ENCODE measurements around the gene ARF3. TPM values are rescaled to one million over a fixed set of nuclear protein-coding genes. Genes with fewer than 3 reads are reported as not detected.

The ARF3 gene
- total RNA-seq, 1 donor from 2014 or later = 162 TPM

- H3K36me3 Mint-ChIP-seq (ENCODE audit: unreplicated experiment) = peaks cover 5% of the 10 kb centered on the region
- peak overlapping the region; percentile 43 for H3K27ac Mint-ChIP-seq (ENCODE audit: unreplicated experiment)
- no peak for DNase-seq
- peak overlapping the region; percentile 30 for H3K4me3 Mint-ChIP-seq (ENCODE audit: unreplicated experiment)
- H3K4me1 Mint-ChIP-seq (ENCODE audit: low read depth, unreplicated experiment) = peaks cover 18% of the 10 kb centered on the region
- TF ChIP-seq CTCF (IDR thresholded peaks at IDR 0.05; ENCODE audit: partially characterized antibody, unreplicated experiment) = no peak
- peaks cover 15% of the 10 kb centered on the region for H3K9me3 Mint-ChIP-seq (ENCODE audit: unreplicated experiment)
- peaks cover 35% of the 10 kb centered on the region for H3K27me3 Mint-ChIP-seq (ENCODE audit: unreplicated experiment)
Measured at GRCh38 chr12:48985901-48986300, 28.6 kb upstream of the ARF3 start.

GRCh38 chr12:48985475-48985897 lies 28.2 kb upstream of the ARF3 start:
- no peak for TF ChIP-seq CTCF (IDR thresholded peaks at IDR 0.05; ENCODE audit: partially characterized antibody, unreplicated experiment)
- peaks cover 14% of the 10 kb centered on the region for H3K4me1 Mint-ChIP-seq (ENCODE audit: low read depth, unreplicated experiment)
- H3K27me3 Mint-ChIP-seq (ENCODE audit: unreplicated experiment) = peaks cover 37% of the 10 kb centered on the region
- peaks cover 15% of the 10 kb centered on the region for H3K9me3 Mint-ChIP-seq (ENCODE audit: unreplicated experiment)
- no peak overlapping the region for H3K27ac Mint-ChIP-seq (ENCODE audit: unreplicated experiment)
- no peak for DNase-seq
- peaks cover 5% of the 10 kb centered on the region for H3K36me3 Mint-ChIP-seq (ENCODE audit: unreplicated experiment)
- no peak overlapping the region for H3K4me3 Mint-ChIP-seq (ENCODE audit: unreplicated experiment)

- Mint-ChIP-seq H3K4me3 (ENCODE audit: unreplicated experiment) (no peak overlapping the region), H3K9me3 (ENCODE audit: unreplicated experiment) (peaks cover 10% of the 10 kb centered on the region), H3K4me1 (ENCODE audit: low read depth, unreplicated experiment) (peaks cover 13% of the 10 kb centered on the region), H3K27ac (ENCODE audit: unreplicated experiment) (no peak overlapping the region), H3K27me3 (ENCODE audit: unreplicated experiment) (peaks cover 42% of the 10 kb centered on the region), H3K36me3 (ENCODE audit: unreplicated experiment) (peaks cover 2% of the 10 kb centered on the region)
- TF ChIP-seq CTCF (IDR thresholded peaks at IDR 0.05; ENCODE audit: partially characterized antibody, unreplicated experiment) = no peak
- no peak for DNase-seq
Measured at GRCh38 chr12:48982397-48983080, 25.3 kb upstream of the ARF3 start.

- TF ChIP-seq CTCF (IDR thresholded peaks at IDR 0.05; ENCODE audit: partially characterized antibody, unreplicated experiment) = no peak
- H3K27me3 Mint-ChIP-seq (ENCODE audit: unreplicated experiment) = peaks cover 47% of the 10 kb centered on the region
- peaks cover 13% of the 10 kb centered on the region for H3K4me1 Mint-ChIP-seq (ENCODE audit: low read depth, unreplicated experiment)
- no peaks in the 10 kb centered on the region for H3K36me3 Mint-ChIP-seq (ENCODE audit: unreplicated experiment)
- peak overlapping the region; percentile 74 for H3K4me3 Mint-ChIP-seq (ENCODE audit: unreplicated experiment)
- no peak for DNase-seq
- H3K27ac Mint-ChIP-seq (ENCODE audit: unreplicated experiment) = no peak overlapping the region
- peaks cover 14% of the 10 kb centered on the region for H3K9me3 Mint-ChIP-seq (ENCODE audit: unreplicated experiment)
Measured at GRCh38 chr12:48981757-48982157, 24.5 kb upstream of the ARF3 start.

GRCh38 chr12:48980953-48981756 lies 23.9 kb upstream of the ARF3 start:
- DNase-seq = peak; percentile 40
- H3K4me1 Mint-ChIP-seq (ENCODE audit: low read depth, unreplicated experiment) = peaks cover 13% of the 10 kb centered on the region
- H3K9me3 Mint-ChIP-seq (ENCODE audit: unreplicated experiment) = peaks cover 14% of the 10 kb centered on the region

More at GRCh38 chr12:48980953-48981756, 23.9 kb upstream of the ARF3 start:
- Mint-ChIP-seq H3K36me3 (ENCODE audit: unreplicated experiment) (no peaks in the 10 kb centered on the region), H3K27ac (ENCODE audit: unreplicated experiment) (no peak overlapping the region), H3K4me3 (ENCODE audit: unreplicated experiment) (peak overlapping the region; percentile 74), H3K27me3 (ENCODE audit: unreplicated experiment) (peaks cover 50% of the 10 kb centered on the region)
- TF ChIP-seq CTCF (IDR thresholded peaks at IDR 0.05; ENCODE audit: partially characterized antibody, unreplicated experiment) = no peak
